ELR (cell line): ENCODE results near the gene HSD11B2.

Source experiments
- DNase-seq: peaks from one replicate; pipeline ENCODE4 v3.0.0-alpha.2; 2015; ENCODE audit warnings: low read depth

The HSD11B2 gene

DNA sequence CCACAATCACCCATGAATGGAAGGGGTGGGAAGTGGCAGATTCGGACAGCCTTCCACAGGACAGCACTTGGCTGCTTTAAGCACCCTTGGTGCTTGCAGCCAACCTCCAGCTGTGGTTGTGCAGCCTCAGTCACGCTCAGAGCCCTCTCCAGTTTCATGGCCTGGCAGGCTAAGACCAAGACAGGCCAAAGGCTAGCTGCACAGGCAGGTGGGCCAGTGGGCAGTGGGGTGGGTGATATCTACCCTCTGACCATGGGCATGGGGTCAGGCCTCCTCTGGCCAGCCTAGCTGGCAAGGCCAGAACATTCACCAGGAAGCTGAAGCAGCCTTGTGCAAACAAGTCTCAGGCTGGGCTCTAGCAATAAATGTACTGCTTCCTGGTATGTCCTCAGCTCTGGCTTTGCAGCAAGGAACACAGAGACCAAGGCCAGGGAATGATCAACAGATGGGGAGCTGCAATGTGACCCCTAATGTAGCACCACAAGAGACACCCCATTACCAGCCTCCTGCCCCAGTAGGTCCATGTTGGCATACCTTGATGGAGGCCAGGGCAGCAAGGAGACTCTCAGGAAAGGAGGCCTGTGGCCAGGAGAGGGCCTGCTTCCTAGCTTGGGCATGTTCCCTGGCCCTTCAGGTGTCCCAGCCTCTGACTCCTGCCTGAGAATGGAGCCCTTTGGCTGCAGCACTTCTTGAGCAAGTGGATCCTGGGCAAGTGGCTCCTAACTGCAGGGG lies 20.9 kb downstream of the HSD11B2 start:
- DNase-seq, result no peak

DNA sequence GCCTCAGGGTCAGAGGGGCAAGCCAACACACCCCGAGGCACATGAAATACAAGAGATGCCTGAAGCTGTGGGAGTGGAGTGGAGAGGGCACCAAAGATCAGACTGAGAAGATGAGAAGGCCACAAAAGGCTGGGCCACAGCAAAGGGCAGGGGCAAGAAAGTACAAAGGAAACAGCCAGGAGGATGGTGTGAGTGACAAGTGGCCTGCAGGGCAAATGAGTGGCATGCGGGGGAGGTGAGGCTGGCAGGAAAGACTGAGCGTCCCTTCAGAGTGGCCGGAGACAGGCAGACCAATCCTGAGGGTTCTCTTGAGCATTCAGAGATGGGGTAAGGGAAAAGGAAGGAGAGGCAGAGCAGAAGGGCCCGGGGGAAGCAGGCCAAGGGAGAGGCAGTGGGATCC lies 23.2 kb downstream of the HSD11B2 start:
- no peak for DNase-seq

DNA sequence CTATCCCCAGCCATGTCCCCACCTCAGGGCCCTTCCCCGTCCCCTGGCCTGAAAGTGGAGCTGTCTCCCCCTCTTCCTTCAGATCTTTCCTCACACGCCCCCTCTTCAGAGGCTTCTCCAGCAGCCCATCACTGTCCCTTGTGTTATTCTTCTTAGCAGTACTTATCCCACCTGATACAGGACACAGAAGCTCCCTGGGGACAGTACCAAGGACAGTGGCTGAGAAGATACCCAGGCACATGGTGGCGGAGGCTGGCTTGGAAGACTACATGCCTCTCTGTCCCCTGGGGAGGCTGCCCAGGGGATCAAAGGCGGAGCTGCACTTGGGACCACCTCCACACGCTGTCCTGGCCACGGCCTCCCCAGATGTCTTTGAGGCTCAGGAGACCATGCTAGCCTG lies 23.9 kb downstream of the HSD11B2 start:
- no peak for DNase-seq

DNA sequence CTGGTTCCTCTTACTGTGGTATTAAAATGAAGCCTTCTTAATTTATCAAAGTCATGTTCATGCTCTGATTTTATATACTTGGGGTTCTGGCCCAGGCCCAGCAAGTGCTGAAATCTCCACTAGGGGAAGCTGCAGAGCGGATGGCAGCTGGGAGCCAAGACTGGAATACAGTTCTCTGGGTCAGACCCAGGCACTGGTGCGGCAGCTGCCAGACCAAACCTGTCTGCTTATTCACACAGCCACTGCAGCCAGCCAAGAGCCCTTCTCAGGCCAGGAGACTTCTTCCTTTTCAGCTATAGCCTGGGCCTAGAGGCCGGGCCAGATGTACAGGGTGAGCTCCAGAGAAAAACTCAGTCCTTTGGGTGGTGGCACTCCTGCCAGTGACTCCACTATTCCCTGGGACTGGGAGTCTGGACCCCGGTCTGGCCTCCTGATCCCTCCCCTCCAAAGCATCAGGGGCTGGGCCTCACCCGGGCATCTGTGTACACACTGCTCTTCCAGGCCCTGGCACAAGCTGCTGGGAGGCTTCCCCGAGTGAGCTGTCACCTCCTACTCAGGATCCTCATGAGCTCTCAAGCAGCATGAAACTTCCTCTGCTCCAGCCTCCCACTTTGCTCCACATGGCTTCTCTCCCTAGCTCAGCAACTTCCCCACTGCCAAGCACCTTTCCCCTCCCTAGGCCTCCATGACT lies 25.6 kb downstream of the HSD11B2 start:
- peak; percentile 46 for DNase-seq

DNA sequence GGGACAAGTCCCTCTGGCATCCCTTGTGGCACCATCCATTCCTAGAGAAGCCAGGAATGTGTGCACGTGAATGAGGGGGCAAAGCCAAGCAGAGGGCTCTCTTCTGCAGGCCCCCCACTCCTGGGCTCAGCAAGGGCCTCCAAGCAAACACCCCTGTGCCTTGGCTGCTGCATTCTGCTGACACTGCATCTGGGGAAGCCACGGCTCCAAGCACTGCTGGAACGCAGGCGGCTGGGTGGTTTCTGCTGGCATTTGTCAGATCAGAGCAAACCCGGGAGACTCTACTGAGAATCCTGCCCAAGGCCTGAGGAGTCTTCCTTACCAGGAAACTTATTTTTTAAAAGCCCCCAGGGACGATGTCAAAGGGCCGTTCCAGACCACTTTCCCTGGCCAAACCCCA lies 26.7 kb downstream of the HSD11B2 start:
- DNase-seq, result no peak

DNA sequence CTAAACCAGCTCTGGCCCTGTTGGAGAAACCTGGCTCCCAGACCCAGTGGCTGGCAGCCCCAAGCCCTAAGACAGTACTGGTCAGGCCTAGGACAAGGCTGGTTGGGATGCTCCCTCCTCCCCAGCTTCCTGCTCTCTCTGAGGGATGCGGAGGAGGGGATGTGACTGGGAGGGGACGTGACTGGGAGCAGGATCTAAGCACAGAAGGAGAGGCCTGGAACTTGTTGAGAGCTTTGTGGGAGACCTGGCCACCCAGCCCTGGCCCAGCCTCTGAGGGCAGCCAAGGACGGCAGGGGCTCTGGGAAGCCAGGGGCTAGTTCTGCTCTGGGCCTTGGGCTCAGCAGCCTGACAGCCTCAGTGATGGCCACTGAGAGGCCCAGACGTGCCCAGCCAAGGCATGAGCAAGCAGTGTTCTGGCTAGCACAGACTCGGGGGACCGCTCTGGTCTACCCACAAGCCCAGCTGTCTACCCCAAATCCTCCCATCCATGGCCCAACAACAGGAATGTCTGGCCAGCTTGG lies 27.3 kb downstream of the HSD11B2 start:
- no peak for DNase-seq

- DNase-seq, result no peak
Measured at GRCh38 chr16:67459066-67459860, 28.3 kb downstream of the HSD11B2 start.

DNA sequence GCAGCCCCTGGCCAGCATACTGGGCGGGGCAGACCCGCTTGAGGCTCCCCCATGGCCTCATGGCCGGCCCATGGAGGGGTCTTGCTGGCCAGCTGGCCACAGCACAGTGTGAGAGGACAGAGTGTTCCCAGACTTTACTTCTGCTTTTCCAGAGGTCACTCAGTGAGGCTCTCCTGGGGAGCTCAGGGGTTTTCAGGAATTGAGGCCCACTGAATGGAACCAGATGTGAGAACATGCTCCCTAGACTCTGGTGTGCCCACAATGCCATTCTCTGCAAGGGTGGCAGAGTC lies 28.9 kb downstream of the HSD11B2 start:
- no peak for DNase-seq

GRCh38 chr16:67460168-67460567 lies 29.2 kb downstream of the HSD11B2 start:
- DNase-seq, result no peak

GRCh38 chr16:67460961-67461360 lies 30.0 kb downstream of the HSD11B2 start:
- no peak for DNase-seq

DNA sequence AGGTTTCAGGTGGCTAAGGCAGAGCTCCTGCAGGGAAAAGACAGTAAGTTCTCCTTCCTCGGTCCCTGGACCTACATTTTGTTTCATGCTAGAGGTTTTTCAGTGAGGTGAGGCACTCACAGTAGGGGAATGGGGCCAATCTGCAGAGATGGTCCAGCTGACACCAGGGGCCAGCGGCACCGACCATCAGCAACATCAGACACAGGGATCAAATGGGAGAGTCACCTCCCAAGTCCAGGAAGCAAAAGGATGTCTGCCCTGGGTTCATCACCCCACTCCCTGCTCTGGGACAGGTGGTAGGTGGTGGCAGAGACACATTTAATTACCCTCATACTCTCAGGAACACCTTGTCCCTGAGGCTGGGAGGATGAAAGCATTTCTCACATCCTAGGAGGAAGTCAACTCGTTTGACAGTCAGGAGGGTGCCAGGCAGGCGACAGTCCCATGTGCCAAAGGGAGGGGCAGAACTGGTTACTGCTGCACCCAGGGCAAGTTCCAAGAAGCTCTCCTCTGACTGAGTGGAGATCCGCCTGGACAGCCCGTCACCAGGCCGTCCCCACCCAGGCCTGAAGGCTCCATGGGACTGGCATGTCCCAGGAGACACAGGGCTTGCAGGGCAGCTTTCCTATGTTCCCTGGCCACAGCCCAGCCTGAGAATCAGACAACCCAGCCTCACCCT lies 30.8 kb downstream of the HSD11B2 start:
- DNase-seq, result no peak

DNA sequence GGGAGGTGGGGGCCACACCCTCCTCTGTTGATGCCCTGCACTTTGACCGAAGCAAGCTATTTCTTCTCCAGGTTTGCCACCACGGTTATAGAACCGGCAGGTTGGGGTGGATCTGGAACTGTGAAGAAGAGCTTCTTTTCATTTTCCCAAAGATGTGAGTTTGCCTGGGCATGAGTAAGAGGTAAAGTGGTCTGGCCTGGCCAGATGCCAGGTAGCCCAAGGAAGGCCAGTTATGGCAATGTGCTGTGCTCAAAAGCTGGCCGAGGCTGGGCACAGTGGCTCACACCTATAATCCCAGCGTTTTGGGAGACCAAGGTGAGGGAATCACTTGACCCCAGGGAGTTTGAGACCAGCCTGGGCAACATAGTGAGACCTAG lies 31.3 kb downstream of the HSD11B2 start:
- peak; percentile 29 for DNase-seq

- no peak for DNase-seq
Measured at GRCh38 chr16:67463059-67463458, 32.1 kb downstream of the HSD11B2 start.

- no peak for DNase-seq
Measured at GRCh38 chr16:67463691-67464090, 32.8 kb downstream of the HSD11B2 start.

DNA sequence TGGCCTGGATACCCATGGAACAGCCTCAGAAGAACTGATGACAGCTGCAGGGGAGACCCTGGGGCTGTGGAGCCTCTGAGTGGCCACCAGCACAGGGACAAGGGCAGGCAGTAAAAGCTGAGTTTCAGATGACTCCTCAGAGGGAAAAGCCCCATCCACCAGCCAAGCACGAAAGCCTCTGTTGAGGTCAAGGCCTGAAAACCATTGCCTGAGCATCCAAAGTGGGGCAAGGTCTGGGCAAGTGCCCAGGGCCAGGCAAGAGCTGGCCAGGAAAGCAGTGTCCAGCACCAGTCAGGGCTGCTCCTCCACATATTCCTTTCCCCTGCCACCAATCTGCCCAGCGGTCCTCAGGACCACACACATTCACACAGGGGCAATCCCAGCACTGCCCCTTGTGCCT lies 33.6 kb downstream of the HSD11B2 start:
- no peak for DNase-seq

GRCh38 chr16:67466581-67466980 lies 35.7 kb downstream of the HSD11B2 start:
- no peak for DNase-seq

DNA sequence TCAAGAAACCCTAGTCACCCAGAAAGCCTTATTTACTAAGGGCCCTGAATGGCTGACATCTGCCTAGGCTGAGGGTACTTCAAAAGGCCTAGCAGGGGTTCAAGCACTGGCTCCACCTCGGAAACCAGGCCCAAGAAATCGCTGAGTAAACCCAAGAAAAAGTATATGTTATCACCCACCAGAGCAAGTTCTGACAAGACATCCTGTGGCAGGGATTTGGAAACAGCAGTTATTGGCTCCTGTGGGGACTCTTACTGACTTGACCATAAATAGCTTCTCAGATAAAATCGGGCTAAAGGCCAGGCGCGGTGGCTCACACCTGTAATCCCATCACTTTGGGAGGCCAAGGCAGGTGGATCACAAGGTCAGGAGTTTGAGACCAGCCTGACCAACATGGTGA lies 37.8 kb downstream of the HSD11B2 start:
- no peak for DNase-seq

GRCh38 chr16:67470359-67470758 lies 39.4 kb downstream of the HSD11B2 start:
- DNase-seq, result no peak

DNA sequence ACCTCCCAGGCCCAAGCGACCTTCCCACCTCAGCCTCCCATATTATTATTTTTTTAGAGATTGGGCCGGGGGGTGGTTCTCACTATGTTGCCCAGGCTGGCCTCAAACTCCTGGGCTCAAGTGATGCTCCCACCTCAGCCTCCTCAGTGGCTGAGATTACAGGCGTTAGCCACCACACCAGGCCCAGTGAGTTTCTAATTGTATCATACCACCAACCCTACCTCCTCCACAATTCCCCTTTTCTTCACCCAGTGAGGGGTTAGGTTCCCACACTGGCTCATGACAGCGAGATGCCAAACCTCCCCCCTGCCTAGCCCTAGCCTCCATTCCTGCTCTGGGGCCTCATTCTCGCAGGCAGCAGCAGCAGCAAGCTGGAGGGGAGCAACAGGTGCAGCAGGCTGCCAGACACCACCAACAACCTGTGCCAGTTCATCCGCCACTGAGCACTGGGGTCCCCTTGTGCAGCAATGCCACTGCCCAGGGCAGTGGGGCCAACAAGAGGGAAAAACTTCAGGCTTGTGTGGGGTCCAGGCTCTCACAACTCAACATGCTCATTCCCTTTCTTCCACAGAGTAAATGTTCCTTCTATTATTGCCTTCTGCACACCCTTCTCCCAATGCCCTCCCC lies 41.0 kb downstream of the HSD11B2 start:
- DNase-seq, result no peak

DNA sequence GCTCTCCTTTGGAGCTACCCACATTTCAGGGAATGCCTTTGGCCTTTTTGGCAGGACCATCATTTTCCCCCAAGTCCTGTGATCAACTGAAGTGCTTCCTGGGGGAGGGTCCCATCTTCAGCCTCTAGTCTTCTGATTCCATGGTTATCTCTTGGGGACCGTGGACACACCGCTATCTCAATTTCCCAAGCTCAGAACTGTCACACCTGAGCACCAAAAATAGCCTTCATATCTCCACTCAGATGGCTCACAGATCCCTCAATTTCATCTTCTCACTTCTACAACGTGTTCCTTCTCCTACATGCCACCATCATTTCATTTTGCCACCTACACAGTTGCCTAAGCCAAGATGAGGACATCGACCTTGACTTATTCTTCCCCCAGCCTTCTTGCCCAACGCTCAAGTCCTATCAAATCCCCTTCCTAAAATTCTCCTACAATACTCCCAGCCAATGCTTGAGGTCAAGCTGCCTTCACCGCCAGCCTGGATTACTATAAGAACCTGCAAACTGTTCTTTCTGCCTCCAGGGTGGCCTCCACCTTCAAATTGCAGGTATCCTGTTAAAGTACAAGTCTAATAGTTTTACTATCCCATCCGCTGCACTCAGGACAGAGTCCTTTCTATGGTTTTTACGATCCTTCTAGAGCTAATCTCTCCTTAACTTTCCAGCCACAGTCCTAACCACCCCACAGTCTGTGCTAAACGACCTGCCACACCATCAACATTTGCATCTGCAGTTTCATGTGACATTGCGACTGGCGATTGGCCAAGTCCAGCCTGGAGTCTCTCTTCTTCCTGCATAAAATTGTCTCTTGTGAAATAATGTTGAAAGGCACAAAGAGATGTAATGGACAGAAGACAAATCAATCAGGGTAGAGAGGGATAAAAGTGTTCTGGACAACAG lies 43.9 kb downstream of the HSD11B2 start:
- DNase-seq, result no peak

- DNase-seq, result no peak
Measured at GRCh38 chr16:67477960-67478554, 47.1 kb downstream of the HSD11B2 start.
